K562 (cell line): ENCODE measurements around the gene RGS7.

Experiments used
- ATF3 ChIP-seq, 2 experiments: fragments of 450-650 bp in 1 of 2; sonication (generic) in 1 of 2; formaldehyde crosslinking in 1 of 2; IDR thresholded peaks in 1 of 2; conservative IDR thresholded peaks in 1 of 2; 2 replicates each; pipeline versions ENCODE4 v1.6.1 to v1.8.1; 2016 to 2023; ENCODE audit warnings: mild to moderate bottlenecking in 2 of 2, moderate library complexity in 2 of 2, inconsistent platforms in 1 of 2, missing genetic modification reagents in 1 of 2
- CEBPZ ChIP-seq: fragments of 150-350 bp; IDR thresholded peaks from 2 replicates; pipeline ENCODE4 v1.6.1; 2014; ENCODE audit warnings: low read depth, mild to moderate bottlenecking, low read length, borderline replicate concordance
- CTCF ChIP-seq, 3 experiments: IDR thresholded peaks in 2 of 3; conservative IDR thresholded peaks in 1 of 3; 2 replicates each; pipeline ENCODE4 v1.5.1; 2011 to 2012; ENCODE audit warnings: low read length in 3 of 3, mild to moderate bottlenecking in 3 of 3, control low read depth in 2 of 3, improper control_type of control experiment in 1 of 3, inconsistent platforms in 1 of 3, low read depth in 1 of 3, mixed read lengths in 1 of 3, moderate library complexity in 1 of 3; ENCODE audit not compliant: insufficient read depth in 2 of 3
- E2F8 ChIP-seq: fragments of 450-650 bp; IDR thresholded peaks from 2 replicates; pipeline ENCODE4 v1.7.1; 2018; ENCODE audit warnings: mild to moderate bottlenecking, low read depth; ENCODE audit not compliant: partially characterized antibody
- FOSL1 ChIP-seq: fragments of 200-800 bp; sonication (Bioruptor generic); conservative IDR thresholded peaks from 2 replicates; pipeline ENCODE4 v1.6.1; 2016; ENCODE audit warnings: missing genetic modification characterization, missing compliant biosample characterization
- MTA3 ChIP-seq: fragments of 450-650 bp; formaldehyde crosslinking; IDR thresholded peaks from 2 replicates; pipeline ENCODE4 v1.6.1; 2017; ENCODE audit warnings: mild to moderate bottlenecking, borderline replicate concordance
- MYBL2 ChIP-seq, 2 experiments: fragments of 450-650 bp in 1 of 2; sonication (generic) in 1 of 2; formaldehyde crosslinking in 1 of 2; IDR thresholded peaks; 2 replicates each; pipeline versions ENCODE4 v1.6.1 to v1.8.1; 2017 to 2022; ENCODE audit warnings: borderline replicate concordance in 1 of 2, inconsistent platforms in 1 of 2, low read depth in 1 of 2, mild to moderate bottlenecking in 1 of 2, missing genetic modification reagents in 1 of 2, moderate library complexity in 1 of 2
- SIN3A ChIP-seq, 2 experiments: fragments of 150-350 bp in 1 of 2; IDR thresholded peaks; 2 replicates each; pipeline ENCODE4 v1.6.1; 2011 to 2016; ENCODE audit warnings: borderline replicate concordance in 2 of 2, low read depth in 2 of 2, low read length in 2 of 2, mild to moderate bottlenecking in 2 of 2, moderate library complexity in 2 of 2; ENCODE audit not compliant: control insufficient read depth in 1 of 2
- TAF1 ChIP-seq: IDR thresholded peaks from 2 replicates; pipeline ENCODE4 v1.6.1; 2011; ENCODE audit warnings: mild to moderate bottlenecking, low read length, moderate library complexity; ENCODE audit not compliant: insufficient read depth, control insufficient read depth, severe bottlenecking; ENCODE audit errors: extremely low read depth
- USF1 ChIP-seq: sonication (generic); formaldehyde crosslinking; IDR thresholded peaks from 2 replicates; pipeline ENCODE4 v1.9.0; 2022; ENCODE audit warnings: mild to moderate bottlenecking, missing genetic modification reagents
- ZBTB34 ChIP-seq: fragments of 250-450 bp; sonication (Bioruptor Pico); IDR thresholded peaks from 2 replicates; pipeline ENCODE4 v1.8.0; 2021; ENCODE audit warnings: mild to moderate bottlenecking, moderate library complexity
- ZNF121 ChIP-seq: sonication (generic); formaldehyde crosslinking; conservative IDR thresholded peaks from 2 replicates; pipeline ENCODE4 v1.8.0; 2022; ENCODE audit warnings: missing genetic modification reagents
- ZNF511 ChIP-seq: sonication (generic); formaldehyde crosslinking; IDR thresholded peaks from 2 replicates; pipeline ENCODE4 v1.8.0; 2022; ENCODE audit warnings: mild to moderate bottlenecking, missing genetic modification reagents

- TF ChIP-seq ZNF121 (no peak), FOSL1 (tag) (no peak), TAF1 (no peak), USF1 (CRISPR knock-in tag) (no peak), MTA3 (no peak), ZBTB34 (CRISPR knock-in tag) (no peak), ZNF511 (CRISPR knock-in tag) (no peak), MYBL2 (IDR thresholded peaks at IDR 0.05; ENCODE audit: low read depth) (no peak), MYBL2 (CRISPR knock-in tag; IDR thresholded peaks at IDR 0.05; ENCODE audit: borderline replicate concordance) (no peak), ATF3 (IDR thresholded peaks at IDR 0.05) (no peak), ATF3 (CRISPR knock-in tag; conservative IDR thresholded peaks at IDR 0.05) (no peak), CEBPZ (no peak), CTCF (IDR thresholded peaks at IDR 0.05 in 2 of 3, conservative IDR thresholded peaks at IDR 0.05 in 1 of 3; ENCODE audit: insufficient read depth in 2 of 3, low read depth in 1 of 3, low read length in 3 of 3) (no peak), SIN3A (IDR thresholded peaks at IDR 0.05; ENCODE audit: borderline replicate concordance in 2 of 2, control insufficient read depth in 1 of 2, low read depth in 2 of 2, low read length in 2 of 2) (no peak), E2F8 (no peak)
Observed at GRCh38 chr1:241406421-241406820, 49.4 kb upstream of the RGS7 start.
